DOHH2 (cell line): ENCODE results near the gene DCP1B.

ENCODE experiments used
- H3F3A ChIP-seq: fragments of 200-600 bp; sonication (generic), shearing (Covaris generic); 2 replicates; pipeline ENCODE4 v1.6.0; 2016; ENCODE audit warnings: antibody characterized with exemption, mild to moderate bottlenecking; ENCODE audit not compliant: control insufficient read depth, insufficient read depth
- H3K27ac ChIP-seq: fragments of 200-600 bp; sonication (generic); 2 replicates; pipeline ENCODE4 v1.5.1; 2014; ENCODE audit warnings: low read depth, mild to moderate bottlenecking, low read length, moderate library complexity
- H3K27me3 ChIP-seq: fragments of 200-600 bp; sonication (generic); 2 replicates; pipeline ENCODE4 v1.6.1; 2014; ENCODE audit warnings: mild to moderate bottlenecking, low read length, mixed read lengths; ENCODE audit not compliant: control insufficient read depth
- H3K36me3 ChIP-seq: fragments of 200-600 bp; sonication (generic); 2 replicates; pipeline ENCODE4 v1.6.1; 2014; ENCODE audit warnings: mild to moderate bottlenecking, low read length, moderate library complexity, mixed read lengths; ENCODE audit not compliant: control insufficient read depth
- H3K4me1 ChIP-seq: fragments of 200-600 bp; sonication (generic); 2 replicates; pipeline ENCODE4 v1.6.1; 2014; ENCODE audit warnings: mild to moderate bottlenecking, low read length, mixed read lengths; ENCODE audit not compliant: control insufficient read depth
- H3K4me2 ChIP-seq: fragments of 200-600 bp; sonication (generic); 2 replicates; pipeline ENCODE4 v1.6.0; 2014; ENCODE audit warnings: mild to moderate bottlenecking, low read length, moderate library complexity
- H3K4me3 ChIP-seq: fragments of 200-600 bp; sonication (generic); 2 replicates; pipeline ENCODE4 v1.5.1; 2014; ENCODE audit warnings: mild to moderate bottlenecking, low read length, mixed read lengths
- H3K79me2 ChIP-seq: fragments of 200-600 bp; sonication (generic); 2 replicates; pipeline ENCODE4 v1.6.1; 2014; ENCODE audit warnings: mild to moderate bottlenecking, low read length, mixed read lengths; ENCODE audit not compliant: control insufficient read depth
- H3K9me2 ChIP-seq: fragments of 200-600 bp; sonication (generic); replicated peaks from 2 replicates; pipeline ENCODE4 v1.6.1; 2014; ENCODE audit warnings: mild to moderate bottlenecking, low read length, mixed read lengths; ENCODE audit not compliant: control insufficient read depth
- H3K9me3 ChIP-seq: fragments of 200-600 bp; sonication (generic); 2 replicates; pipeline ENCODE4 v1.6.1; 2014; ENCODE audit warnings: antibody characterized with exemption, low read length, mixed read lengths; ENCODE audit not compliant: control insufficient read depth, insufficient read depth
- H4K20me1 ChIP-seq: fragments of 200-600 bp; sonication (generic); 2 replicates; pipeline ENCODE4 v1.6.0; 2014; ENCODE audit warnings: low read depth, mild to moderate bottlenecking, antibody characterized with exemption, low read length, moderate library complexity; ENCODE audit not compliant: control insufficient read depth, insufficient read depth
- CTCF ChIP-seq: fragments of 200-600 bp; sonication (generic); IDR thresholded peaks from one replicate; pipeline ENCODE4 v1.5.1; 2014; ENCODE audit warnings: antibody characterized with exemption, mild to moderate bottlenecking, low read depth, low read length; ENCODE audit not compliant: poor library complexity, severe bottlenecking
- EZH2phosphoT487 ChIP-seq: fragments of 200-600 bp; sonication (generic); IDR thresholded peaks from 2 replicates; pipeline ENCODE4 v1.6.1; 2017; ENCODE audit warnings: borderline replicate concordance, mild to moderate bottlenecking, antibody characterized with exemption, low read length, moderate library complexity, mixed read lengths

DCP1B gene

GRCh38 chr12:1935700-1936378 lies 68.4 kb downstream of the DCP1B start:
- H4K20me1 ChIP-seq: no peaks in the 10 kb centered on the region
- no peak overlapping the region for H3K27ac ChIP-seq
- TF ChIP-seq CTCF (no peak), EZH2phosphoT487 (no peak)
- no peaks in the 10 kb centered on the region; the same call in 1 of the 2 replicates for H3F3A ChIP-seq
- H3K79me2 ChIP-seq: no peaks in the 10 kb centered on the region
- peaks cover 10% of the 10 kb centered on the region; the same call in 1 of the 2 replicates for H3K36me3 ChIP-seq
- H3K4me2 ChIP-seq: no peak overlapping the region
- H3K27me3 ChIP-seq: no peaks in the 10 kb centered on the region
- no peaks in the 10 kb centered on the region for H3K9me3 ChIP-seq
- no peak overlapping the region for H3K4me3 ChIP-seq
- H3K4me1 ChIP-seq: peaks cover 40% of the 10 kb centered on the region
- no peaks in the 10 kb centered on the region for H3K9me2 ChIP-seq

GRCh38 chr12:1935242-1935641 lies 69.0 kb downstream of the DCP1B start:
- Histone ChIP-seq H3K4me3 (no peak overlapping the region), H3K9me3 (no peaks in the 10 kb centered on the region), H3K9me2 (no peaks in the 10 kb centered on the region), H3K4me2 (no peak overlapping the region), H3K79me2 (no peaks in the 10 kb centered on the region), H4K20me1 (no peaks in the 10 kb centered on the region), H3K4me1 (peaks cover 46% of the 10 kb centered on the region), H3K36me3 (peaks cover 10% of the 10 kb centered on the region; the same call in 1 of the 2 replicates), H3K27me3 (no peaks in the 10 kb centered on the region), H3K27ac (no peak overlapping the region), H3F3A (peaks cover 2% of the 10 kb centered on the region)
- TF ChIP-seq CTCF: no peak
- no peak for TF ChIP-seq EZH2phosphoT487

- Histone ChIP-seq H3K36me3 (peaks cover 10% of the 10 kb centered on the region; the same call in 1 of the 2 replicates), H3K4me1 (peaks cover 49% of the 10 kb centered on the region), H3K9me2 (no peaks in the 10 kb centered on the region), H3K4me2 (no peak overlapping the region), H3K27ac (no peak overlapping the region), H3K27me3 (no peaks in the 10 kb centered on the region), H3F3A (peaks cover 5% of the 10 kb centered on the region), H3K4me3 (no peak overlapping the region), H3K9me3 (no peaks in the 10 kb centered on the region), H3K79me2 (no peaks in the 10 kb centered on the region), H4K20me1 (no peaks in the 10 kb centered on the region)
- no peak for TF ChIP-seq CTCF
- TF ChIP-seq EZH2phosphoT487: no peak
Observed at GRCh38 chr12:1934831-1935230, 69.4 kb downstream of the DCP1B start.
